ENCODE data around the gene CYS1.

CYS1 gene

GRCh38 chr2:10072656-10073480 lies 7.3 kb downstream of the CYS1 start:
- DNase-seq (ENCODE audit: low read depth in 2 of 2) = peak; percentile 61 to 63

GRCh38 chr2:10071595-10071994 lies 8.6 kb downstream of the CYS1 start:
- no peak for DNase-seq (ENCODE audit: low read depth in 2 of 2)

- DNase-seq (ENCODE audit: low read depth in 2 of 2) = no peak
Observed at GRCh38 chr2:10071176-10071575, 9.0 kb downstream of the CYS1 start.

- DNase-seq (ENCODE audit: low read depth in 2 of 2) = no peak
Observed at GRCh38 chr2:10067881-10068280, 12.3 kb downstream of the CYS1 start.

GRCh38 chr2:10067330-10067729 lies 12.9 kb downstream of the CYS1 start:
- DNase-seq (ENCODE audit: low read depth in 2 of 2) = no peak

- DNase-seq (ENCODE audit: low read depth in 2 of 2) = no peak
Observed at GRCh38 chr2:10065773-10066055, 14.5 kb downstream of the CYS1 start.

- DNase-seq (ENCODE audit: low read depth in 2 of 2) = no peak
Observed at GRCh38 chr2:10064932-10065772, 15.1 kb downstream of the CYS1 start.

GRCh38 chr2:10063566-10063965 lies 16.6 kb downstream of the CYS1 start:
- no peak for DNase-seq (ENCODE audit: low read depth in 2 of 2)

- no peak for DNase-seq (ENCODE audit: low read depth in 2 of 2)
Observed at GRCh38 chr2:10062931-10063365, 17.3 kb downstream of the CYS1 start.

- no peak for DNase-seq (ENCODE audit: low read depth in 2 of 2)
Observed at GRCh38 chr2:10061221-10061925, 18.8 kb downstream of the CYS1 start.

- DNase-seq (ENCODE audit: low read depth in 2 of 2) = no peak
Observed at GRCh38 chr2:10059552-10060335, 20.5 kb downstream of the CYS1 start.

GRCh38 chr2:10059016-10059351 lies 21.2 kb downstream of the CYS1 start:
- DNase-seq (ENCODE audit: low read depth in 2 of 2) = no peak

- DNase-seq (ENCODE audit: low read depth in 2 of 2) = no peak
Observed at GRCh38 chr2:10058251-10059015, 21.8 kb downstream of the CYS1 start.

- DNase-seq (ENCODE audit: low read depth in 2 of 2) = no peak
Observed at GRCh38 chr2:10057231-10058107, 22.7 kb downstream of the CYS1 start.

- DNase-seq (ENCODE audit: low read depth in 2 of 2) = no peak
Observed at GRCh38 chr2:10056439-10056838, 23.8 kb downstream of the CYS1 start.

GRCh38 chr2:10054976-10055375 lies 25.2 kb downstream of the CYS1 start:
- no peak for DNase-seq (ENCODE audit: low read depth in 2 of 2)

- DNase-seq (ENCODE audit: low read depth in 2 of 2) = no peak
Observed at GRCh38 chr2:10054424-10054823, 25.8 kb downstream of the CYS1 start.

- DNase-seq (ENCODE audit: low read depth in 2 of 2) = no peak
Observed at GRCh38 chr2:10053351-10053750, 26.9 kb downstream of the CYS1 start.

- no peak for DNase-seq (ENCODE audit: low read depth in 2 of 2)
Observed at GRCh38 chr2:10052216-10052615, 28.0 kb downstream of the CYS1 start.
